Activated T-cell treated with anti-CD3 and anti-CD28 coated beads, Interleukin-2, amount 50 U/mL, for 72 hours (primary cell): ENCODE results near the gene ASAP2. TPM values are rescaled to one million over a fixed set of nuclear protein-coding genes. Genes with fewer than 3 reads are reported as not detected.
A peak's percentile ranks its signal among the peaks of the same experiment; 100 is the strongest.

ENCODE experiments used
- ATAC-seq, 2 donors: fragments of 150-1000 bp; cut with Tn5 transposase; replicated peaks in 1 of 2; 2 replicates each; pipeline ENCODE4 v1.10.0; 2021; ENCODE audit warnings: moderate library complexity in 2 of 2, mild to moderate bottlenecking in 1 of 2
- DNase-seq, 2 donors: peaks; one replicate each; pipeline ENCODE4 v3.0.0; 2021 to 2022; ENCODE audit warnings: mixed read lengths in 1 of 2
- H3K27ac Mint-ChIP-seq: one replicate; pipeline ENCODE4 v1.8.0; 2022; ENCODE audit warnings: mild to moderate bottlenecking, moderate library complexity, mixed read lengths
- H3K27me3 Mint-ChIP-seq: one replicate; pipeline ENCODE4 v1.8.0; 2022; ENCODE audit warnings: low read depth, mixed read lengths
- H3K36me3 Mint-ChIP-seq, 2 donors: one replicate each; pipeline ENCODE4 v1.8.0; 2022; ENCODE audit warnings: mixed read lengths in 2 of 2, mild to moderate bottlenecking in 1 of 2; ENCODE audit not compliant: insufficient read depth in 2 of 2
- H3K4me1 Mint-ChIP-seq: one replicate; pipeline ENCODE4 v1.8.0; 2022; ENCODE audit warnings: low read depth, mixed read lengths
- H3K4me3 Mint-ChIP-seq, 2 donors: one replicate each; pipeline ENCODE4 v1.8.0; 2022; ENCODE audit warnings: mild to moderate bottlenecking in 2 of 2, mixed read lengths in 2 of 2, moderate library complexity in 2 of 2
- H3K9me3 Mint-ChIP-seq, 2 donors: one replicate each; pipeline ENCODE4 v1.8.0; 2022; ENCODE audit warnings: mixed read lengths in 2 of 2
- total RNA-seq, 2 donors: library from RNA; stranded (reverse); gene quantifications; one replicate each; pipeline ENCODE4 v1.2.3, GENCODE V29; 2022

ASAP2 gene
- total RNA-seq, 2 donors from 2014 or later: 0.10 to 0.42 TPM

GRCh38 chr2:9416962-9417316, 210.3 kb downstream of the ASAP2 start:
- DNase-seq (no peak), ATAC-seq (no peak)
- Mint-ChIP-seq H3K4me1 (peaks cover 52% of the 10 kb centered on the region), H3K27me3 (no peaks in the 10 kb centered on the region), H3K27ac (peak overlapping the region; percentile 57), H3K9me3 (no peaks in the 10 kb centered on the region), H3K4me3 (no peak overlapping the region), H3K36me3 (peaks cover 3 to 18% of the 10 kb centered on the region in 2 donors)

DNA sequence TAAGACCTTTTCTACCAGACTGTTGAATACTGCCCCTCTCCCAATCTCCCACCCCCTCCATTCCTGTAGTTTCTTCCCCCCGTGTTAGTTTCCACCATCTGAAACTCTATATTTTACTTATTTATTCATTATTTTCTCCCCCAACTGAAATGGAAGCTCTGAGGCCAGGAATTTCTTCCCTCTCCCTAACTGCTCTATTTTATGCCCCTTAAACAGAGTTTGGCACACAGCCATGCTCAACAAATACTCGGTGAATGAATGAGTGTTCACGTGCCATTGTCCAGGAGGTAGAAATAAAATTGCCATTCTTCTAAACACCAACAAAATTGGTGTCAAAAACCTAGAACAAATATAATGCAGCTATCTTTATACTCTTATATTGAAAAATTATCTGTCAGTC, 211.1 kb downstream of the ASAP2 start:
- no peaks in the 10 kb centered on the region for H3K9me3 Mint-ChIP-seq
- H3K27me3 Mint-ChIP-seq: no peaks in the 10 kb centered on the region
- peaks cover 60% of the 10 kb centered on the region for H3K4me1 Mint-ChIP-seq
- H3K27ac Mint-ChIP-seq: no peak overlapping the region
- no peak overlapping the region for H3K4me3 Mint-ChIP-seq
- H3K36me3 Mint-ChIP-seq: peaks cover 3 to 17% of the 10 kb centered on the region in 2 donors
- DNase-seq (no peak), ATAC-seq (no peak)

DNA sequence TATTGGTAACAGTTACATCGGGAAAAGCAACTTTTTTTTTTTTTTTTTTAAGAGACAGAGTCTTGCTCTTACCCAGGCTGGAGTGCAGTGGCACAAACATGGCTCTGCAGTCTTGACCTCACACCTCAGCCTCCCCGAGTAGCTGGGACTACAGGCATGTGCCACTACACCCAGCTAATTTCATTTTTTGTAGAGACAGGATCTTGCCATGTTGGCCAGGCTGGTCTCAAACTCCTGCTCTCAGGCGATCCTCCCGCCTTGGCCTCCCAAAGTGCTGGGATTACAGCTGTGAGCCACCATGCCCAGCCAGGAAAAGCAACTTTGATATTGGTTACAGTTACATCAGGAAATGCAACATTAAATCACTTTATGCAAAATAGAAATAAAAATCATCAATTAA, 212.1 kb downstream of the ASAP2 start:
- DNase-seq (no peak), ATAC-seq (no peak)
- H3K9me3 Mint-ChIP-seq: no peaks in the 10 kb centered on the region
- H3K27ac Mint-ChIP-seq: peak overlapping the region; percentile 83
- H3K4me1 Mint-ChIP-seq: peaks cover 62% of the 10 kb centered on the region
- peak overlapping the region; percentile 36 to 62 for H3K4me3 Mint-ChIP-seq
- H3K36me3 Mint-ChIP-seq: peaks cover 3 to 20% of the 10 kb centered on the region in 2 donors
- H3K27me3 Mint-ChIP-seq: no peaks in the 10 kb centered on the region

DNA sequence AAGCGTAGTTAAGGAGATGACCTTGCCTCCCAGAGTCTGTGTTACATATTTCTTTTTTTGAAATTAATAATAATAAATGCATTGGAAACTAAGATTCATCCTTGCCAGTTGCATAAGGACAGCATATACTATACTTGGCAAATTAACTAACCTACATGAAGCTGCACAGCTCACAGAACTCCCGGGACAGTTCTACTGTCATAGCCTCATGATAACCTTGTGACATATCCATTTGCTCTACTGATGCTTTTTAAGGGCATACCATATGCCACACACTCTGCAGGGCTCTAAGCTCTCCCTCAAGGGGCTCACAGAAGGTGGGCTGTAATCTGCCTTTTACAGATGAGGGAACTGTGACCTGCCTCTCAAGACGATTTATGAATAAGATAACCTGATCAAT, 212.9 kb downstream of the ASAP2 start:
- Mint-ChIP-seq H3K36me3 (peaks cover 3 to 24% of the 10 kb centered on the region in 2 donors), H3K4me3 (peak overlapping the region; percentile 36 to 41), H3K4me1 (peaks cover 65% of the 10 kb centered on the region), H3K9me3 (no peaks in the 10 kb centered on the region), H3K27me3 (no peaks in the 10 kb centered on the region), H3K27ac (no peak overlapping the region)
- no peak for DNase-seq
- ATAC-seq: no peak

DNA sequence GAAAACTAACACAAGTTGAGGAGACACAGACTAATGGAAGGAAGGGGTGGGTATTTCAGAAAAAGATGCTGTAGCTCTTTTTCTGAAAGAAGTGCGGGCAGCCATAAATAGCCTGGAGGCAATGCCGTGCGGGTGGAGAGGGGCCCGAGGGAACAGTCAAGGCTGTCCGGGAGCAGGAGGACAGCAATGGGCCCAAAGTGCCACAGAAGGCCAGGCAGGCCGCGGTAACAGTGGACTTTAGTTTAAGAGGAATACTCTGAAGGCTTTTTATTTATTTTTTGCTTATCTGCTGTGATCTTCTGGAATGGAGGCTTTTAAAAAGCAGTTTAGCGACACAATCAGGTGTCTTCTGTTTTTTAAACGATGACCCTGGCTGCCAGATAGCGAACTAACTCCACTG, 213.9 kb downstream of the ASAP2 start:
- ATAC-seq (no peak), DNase-seq (no peak)
- no peaks in the 10 kb centered on the region for H3K9me3 Mint-ChIP-seq
- H3K4me3 Mint-ChIP-seq: peak overlapping the region in 1 of 2 donors; percentile 41
- peaks cover 3 to 24% of the 10 kb centered on the region in 2 donors for H3K36me3 Mint-ChIP-seq
- no peak overlapping the region for H3K27ac Mint-ChIP-seq
- peaks cover 65% of the 10 kb centered on the region for H3K4me1 Mint-ChIP-seq
- no peaks in the 10 kb centered on the region for H3K27me3 Mint-ChIP-seq

DNA sequence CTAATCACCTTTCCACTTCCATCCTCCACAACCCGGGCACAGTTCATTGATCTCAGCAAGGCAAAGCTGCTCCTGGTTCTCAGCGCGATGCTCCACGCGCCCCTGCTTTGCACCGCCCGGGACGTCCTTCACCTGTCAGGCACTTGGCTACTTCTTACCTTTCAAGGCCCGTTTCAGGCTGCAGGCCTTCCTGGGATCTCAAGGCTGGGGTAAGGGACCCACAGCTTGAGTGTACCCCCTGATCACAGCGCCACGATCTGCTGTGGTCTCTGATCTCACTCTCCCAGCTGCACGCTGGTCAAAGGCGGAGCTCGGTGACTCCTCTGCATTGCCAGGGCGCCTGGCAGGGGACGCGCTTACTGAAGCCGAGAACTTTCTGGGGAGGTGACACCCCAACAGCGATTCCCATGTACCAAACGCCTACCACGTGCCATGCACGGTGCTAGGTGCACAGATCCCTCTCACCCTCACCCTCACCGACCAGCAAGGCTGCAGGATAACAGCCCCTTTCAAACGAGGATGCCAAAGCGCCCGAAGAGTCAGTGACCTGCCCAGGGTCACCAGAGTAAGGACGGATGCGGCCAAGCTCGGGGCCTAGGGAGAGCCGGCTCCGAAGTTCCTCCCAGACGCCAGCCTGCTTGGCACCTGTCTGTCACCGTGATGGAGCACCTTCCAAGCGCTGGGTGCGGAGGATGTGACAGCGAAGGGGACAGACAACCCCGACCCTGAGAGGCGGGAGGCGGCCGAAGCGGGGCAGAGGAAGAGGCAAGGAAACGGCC, 215.9 kb downstream of the ASAP2 start:
- Mint-ChIP-seq H3K36me3 (peaks cover 0 to 18% of the 10 kb centered on the region in 2 donors), H3K27ac (peak overlapping the region; percentile 92), H3K9me3 (no peaks in the 10 kb centered on the region), H3K4me3 (no peak overlapping the region), H3K4me1 (peaks cover 53% of the 10 kb centered on the region), H3K27me3 (no peaks in the 10 kb centered on the region)
- DNase-seq: peak; percentile 66 to 70
- ATAC-seq: peak; percentile 42 to 49

- peaks cover 46% of the 10 kb centered on the region for H3K4me1 Mint-ChIP-seq
- peaks cover 0 to 12% of the 10 kb centered on the region in 2 donors for H3K36me3 Mint-ChIP-seq
- peak within 1 kb of the TSS; percentile 92 for H3K27ac Mint-ChIP-seq
- no peaks in the 10 kb centered on the region for H3K27me3 Mint-ChIP-seq
- H3K9me3 Mint-ChIP-seq: no peaks in the 10 kb centered on the region
- H3K4me3 Mint-ChIP-seq: no peak within 1 kb of the TSS
- ATAC-seq (peak; percentile 88 to 91), DNase-seq (peak; percentile 97 to 98)
Measured at GRCh38 chr2:9423100-9423921, 216.7 kb downstream of the ASAP2 start, which contains the start of the genes CPSF3 and ITGB1BP1. TSS of gene CPSF3 (plus strand) at chr2:9423654. CDS start at chr2:9423774, 120 bp downstream. TSS of gene ITGB1BP1 (minus strand) at chr2:9423528. CDS start at chr2:9418697, 4,831 bp downstream.

DNA sequence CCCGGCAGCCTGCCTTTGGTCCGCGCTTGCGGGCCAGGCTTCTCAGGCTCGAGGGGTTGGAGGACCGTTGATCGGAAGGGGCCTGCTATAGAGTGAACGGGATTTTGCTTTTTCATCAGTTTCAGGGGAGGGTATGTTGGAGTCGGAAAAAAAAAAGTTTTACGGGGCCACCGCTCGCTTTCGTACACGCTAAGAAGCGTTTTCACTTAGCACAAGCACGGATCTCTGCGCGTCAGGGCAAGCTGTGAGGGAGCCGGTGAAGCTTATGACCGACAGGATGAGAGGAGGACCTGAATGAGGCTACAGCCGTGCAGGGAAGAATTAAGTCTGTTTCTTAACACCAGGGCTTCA, 217.3 kb downstream of the ASAP2 start:
- ATAC-seq (peak; percentile 4 to 18), DNase-seq (peak; percentile 35 to 36)
- peaks cover 45% of the 10 kb centered on the region for H3K4me1 Mint-ChIP-seq
- H3K27me3 Mint-ChIP-seq: no peaks in the 10 kb centered on the region
- peaks cover 0 to 12% of the 10 kb centered on the region in 2 donors for H3K36me3 Mint-ChIP-seq
- no peak overlapping the region for H3K4me3 Mint-ChIP-seq
- no peak overlapping the region for H3K27ac Mint-ChIP-seq
- H3K9me3 Mint-ChIP-seq: no peaks in the 10 kb centered on the region

DNA sequence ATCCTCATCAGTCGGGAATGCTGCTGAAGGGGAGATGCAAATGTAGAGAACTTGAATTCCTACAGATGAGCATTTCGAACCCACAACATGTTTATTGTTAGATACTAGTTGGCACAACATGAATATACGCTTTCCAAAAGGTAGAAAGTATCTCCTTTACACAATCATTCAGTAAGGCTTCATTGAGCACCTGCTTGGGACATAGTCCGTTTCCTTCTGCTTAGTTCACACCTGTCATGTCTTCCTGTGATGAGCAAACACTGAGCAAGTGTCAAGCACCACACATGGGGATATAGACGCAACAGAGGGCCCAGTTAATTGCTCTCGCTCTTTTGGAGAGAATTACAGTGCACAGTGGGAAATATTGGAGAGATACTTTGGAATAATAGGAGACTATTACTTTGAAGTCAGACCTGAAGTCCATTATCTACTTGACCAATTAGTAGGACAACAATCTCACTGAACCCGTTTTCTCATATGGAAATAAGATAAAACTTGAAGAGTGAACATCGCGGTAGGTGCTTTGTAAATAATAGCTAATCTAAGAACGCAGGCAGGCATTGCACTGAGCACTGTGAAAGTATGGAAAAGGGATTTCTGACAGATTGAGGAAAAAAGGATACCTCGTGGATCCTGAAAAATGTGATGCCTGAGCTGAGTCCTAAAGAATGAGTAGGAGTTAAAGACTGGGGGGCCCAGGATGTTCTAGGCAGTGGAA, 218.0 kb downstream of the ASAP2 start:
- ATAC-seq: no peak
- peaks cover 45% of the 10 kb centered on the region for H3K4me1 Mint-ChIP-seq
- no peaks in the 10 kb centered on the region for H3K27me3 Mint-ChIP-seq
- no peak overlapping the region for H3K4me3 Mint-ChIP-seq
- no peaks in the 10 kb centered on the region for H3K9me3 Mint-ChIP-seq
- no peak overlapping the region for H3K27ac Mint-ChIP-seq
- DNase-seq: no peak
- peaks cover 0 to 12% of the 10 kb centered on the region in 2 donors for H3K36me3 Mint-ChIP-seq

GRCh38 chr2:9428965-9429577, 222.5 kb downstream of the ASAP2 start:
- Mint-ChIP-seq H3K4me3 (no peak overlapping the region), H3K36me3 (peaks cover 6 to 28% of the 10 kb centered on the region in 2 donors), H3K4me1 (peaks cover 25% of the 10 kb centered on the region), H3K9me3 (no peaks in the 10 kb centered on the region), H3K27me3 (no peaks in the 10 kb centered on the region), H3K27ac (no peak overlapping the region)
- ATAC-seq (no peak), DNase-seq (no peak)

GRCh38 chr2:9430316-9431293, 224.0 kb downstream of the ASAP2 start:
- peaks cover 25% of the 10 kb centered on the region for H3K4me1 Mint-ChIP-seq
- ATAC-seq (peak; percentile 25 to 47), DNase-seq (no peak)
- peak overlapping the region; percentile 94 for H3K27ac Mint-ChIP-seq
- no peaks in the 10 kb centered on the region for H3K9me3 Mint-ChIP-seq
- no peaks in the 10 kb centered on the region for H3K27me3 Mint-ChIP-seq
- H3K36me3 Mint-ChIP-seq: peaks cover 6 to 27% of the 10 kb centered on the region in 2 donors
- H3K4me3 Mint-ChIP-seq: peak overlapping the region in 1 of 2 donors; percentile 57

- Mint-ChIP-seq H3K9me3 (no peaks in the 10 kb centered on the region), H3K4me1 (peaks cover 14% of the 10 kb centered on the region), H3K27me3 (no peaks in the 10 kb centered on the region), H3K4me3 (no peak overlapping the region), H3K27ac (no peak overlapping the region), H3K36me3 (peaks cover 8 to 44% of the 10 kb centered on the region in 2 donors)
- no peak for ATAC-seq
- no peak for DNase-seq
Measured at GRCh38 chr2:9434489-9434888, 227.9 kb downstream of the ASAP2 start.
